Cardiac muscle cell (in vitro differentiated cells and primary cell): ENCODE measurements around the gene ABHD14A. TPM values are rescaled to one million over a fixed set of nuclear protein-coding genes. Genes with fewer than 3 reads are reported as not detected.

Experiments used
- DNase-seq, 2 donors: peaks; one replicate each; pipeline versions ENCODE4 v3.0.0 to v3.0.0-alpha.2; 2010 to 2017; ENCODE audit warnings: low read depth in 1 of 2, low spot score in 1 of 2
- H3K27ac ChIP-seq: fragments of 200-600 bp; sonication (generic); 2 replicates; pipeline ENCODE4 v1.5.1; 2016
- H3K27me3 ChIP-seq: fragments of 200-600 bp; sonication (generic); 2 replicates; pipeline ENCODE4 v1.6.0; 2016; ENCODE audit warnings: control low read depth
- H3K36me3 ChIP-seq: fragments of 200-600 bp; sonication (generic); 2 replicates; pipeline ENCODE4 v1.5.1; 2016; ENCODE audit warnings: control low read depth
- H3K4me1 ChIP-seq: fragments of 200-600 bp; sonication (generic); 2 replicates; pipeline ENCODE4 v1.8.1; 2017; ENCODE audit warnings: low read depth, mild to moderate bottlenecking, mixed run types
- H3K4me3 ChIP-seq: fragments of 200-600 bp; sonication (generic); 2 replicates; pipeline ENCODE4 v1.5.1; 2016; ENCODE audit warnings: mild to moderate bottlenecking
- H3K9me3 ChIP-seq: fragments of 200-600 bp; sonication (generic); 2 replicates; pipeline ENCODE4 v1.5.1; 2017; ENCODE audit warnings: low read depth, mild to moderate bottlenecking, control low read depth
- CTCF ChIP-seq: IDR thresholded peaks from 2 replicates; pipeline ENCODE4 v1.5.1; 2012; ENCODE audit warnings: low read depth, mild to moderate bottlenecking, low read length
- polyA plus RNA-seq: library from polyadenylated mRNA; unstranded; fragments of >200 nt; fragmentation: Nextera tagmentation; extraction: Ambion mirVana; gene quantifications from 2 replicates; pipeline ENCODE4 v1.2.1, GENCODE V29; 2016
- total RNA-seq: library from RNA; depleted of rRNA; stranded (reverse); fragments of >200 nt; gene quantifications from 2 replicates; pipeline ENCODE4 v1.2.3, GENCODE V29; 2016

The ABHD14A gene
- total and polyA plus RNA-seq, 2 experiments from 2014 or later: 56.5 to 104 TPM

- no peak for DNase-seq
- Histone ChIP-seq H3K27ac (no peak overlapping the region), H3K4me1 (peaks cover 17% of the 10 kb centered on the region), H3K36me3 (no peaks in the 10 kb centered on the region), H3K4me3 (no peak overlapping the region), H3K27me3 (no peaks in the 10 kb centered on the region), H3K9me3 (no peaks in the 10 kb centered on the region)
- no peak for TF ChIP-seq CTCF
Measured at GRCh38 chr3:51961011-51961410, 13.9 kb upstream of the ABHD14A start.

- Histone ChIP-seq H3K4me3 (no peak overlapping the region), H3K36me3 (no peaks in the 10 kb centered on the region), H3K27me3 (no peaks in the 10 kb centered on the region), H3K4me1 (peaks cover 15% of the 10 kb centered on the region), H3K9me3 (no peaks in the 10 kb centered on the region), H3K27ac (no peak overlapping the region)
- DNase-seq: no peak
- no peak for TF ChIP-seq CTCF
Measured at GRCh38 chr3:51961602-51962569, 13.0 kb upstream of the ABHD14A start.

- Histone ChIP-seq H3K4me1 (peaks cover 16% of the 10 kb centered on the region), H3K36me3 (no peaks in the 10 kb centered on the region), H3K4me3 (no peak overlapping the region), H3K27ac (peak overlapping the region; percentile 39), H3K9me3 (no peaks in the 10 kb centered on the region), H3K27me3 (no peaks in the 10 kb centered on the region)
- no peak for TF ChIP-seq CTCF
- peak in 1 of 2 donors; percentile 22 for DNase-seq
Measured at GRCh38 chr3:51962854-51963530, 11.9 kb upstream of the ABHD14A start.

GRCh38 chr3:51963951-51964451, 10.9 kb upstream of the ABHD14A start:
- Histone ChIP-seq H3K27me3 (no peaks in the 10 kb centered on the region), H3K36me3 (no peaks in the 10 kb centered on the region), H3K4me3 (no peak overlapping the region), H3K4me1 (peaks cover 19% of the 10 kb centered on the region), H3K9me3 (no peaks in the 10 kb centered on the region), H3K27ac (no peak overlapping the region)
- TF ChIP-seq CTCF: no peak
- peak in 1 of 2 donors; percentile 32 for DNase-seq

- Histone ChIP-seq H3K27me3 (no peaks in the 10 kb centered on the region), H3K9me3 (no peaks in the 10 kb centered on the region), H3K4me1 (peaks cover 19% of the 10 kb centered on the region), H3K36me3 (no peaks in the 10 kb centered on the region), H3K27ac (no peak overlapping the region), H3K4me3 (no peak overlapping the region)
- DNase-seq: no peak
- no peak for TF ChIP-seq CTCF
Measured at GRCh38 chr3:51964521-51964920, 10.3 kb upstream of the ABHD14A start.
